GM21723 (cell line): Measurements from ENCODE around the gene CHAF1A.

Experiments used
- ATAC-seq: cut with Tn5 transposase; IDR thresholded peaks from one replicate; pipeline ENCODE4 v1.9.1; 2021; ENCODE audit warnings: mild to moderate bottlenecking, moderate library complexity; ENCODE audit not compliant: unreplicated experiment

The CHAF1A gene

DNA sequence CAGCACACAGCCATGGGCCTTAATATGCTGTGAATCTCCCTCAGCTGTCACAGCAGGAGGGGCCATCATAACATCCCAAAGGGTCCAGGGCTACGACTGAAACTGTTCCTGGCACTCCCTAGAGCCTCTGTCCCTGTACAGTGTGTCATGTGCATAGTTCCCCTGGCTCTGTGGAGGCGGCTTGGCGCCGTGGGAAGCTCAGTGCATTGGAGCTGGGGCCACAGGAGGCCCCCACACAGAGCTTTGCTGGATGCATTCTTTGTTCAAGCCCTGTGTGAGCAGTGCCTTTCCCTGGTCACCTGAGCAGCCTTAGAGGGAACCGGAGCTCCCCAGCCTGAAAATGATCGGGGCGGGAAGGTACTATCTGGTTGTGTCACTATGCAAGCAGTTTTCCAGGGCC, 33.8 kb downstream of the CHAF1A start:
- no peak for ATAC-seq

DNA sequence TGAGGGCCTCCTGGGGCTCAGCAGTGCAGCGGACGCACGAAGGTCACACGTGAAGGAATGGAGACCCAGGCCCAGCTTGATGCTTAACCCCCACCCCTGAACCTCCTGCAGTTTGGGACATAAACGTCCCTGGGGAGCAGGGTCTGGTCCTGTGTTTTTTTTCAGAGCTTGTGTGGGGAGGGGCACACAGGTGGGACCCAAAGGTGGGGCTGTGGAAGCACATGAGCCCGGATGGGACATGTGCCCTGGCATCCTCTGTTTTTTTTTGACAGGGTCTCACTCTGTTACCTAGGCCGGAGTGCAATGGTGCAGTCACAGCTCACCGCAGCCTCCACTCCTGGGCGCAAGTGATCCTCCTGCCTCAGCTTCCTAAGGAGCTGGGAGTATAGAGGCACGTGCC, 34.7 kb downstream of the CHAF1A start:
- no peak for ATAC-seq

- no peak for ATAC-seq
Observed at GRCh38 chr19:4439243-4439642, 36.8 kb downstream of the CHAF1A start.

DNA sequence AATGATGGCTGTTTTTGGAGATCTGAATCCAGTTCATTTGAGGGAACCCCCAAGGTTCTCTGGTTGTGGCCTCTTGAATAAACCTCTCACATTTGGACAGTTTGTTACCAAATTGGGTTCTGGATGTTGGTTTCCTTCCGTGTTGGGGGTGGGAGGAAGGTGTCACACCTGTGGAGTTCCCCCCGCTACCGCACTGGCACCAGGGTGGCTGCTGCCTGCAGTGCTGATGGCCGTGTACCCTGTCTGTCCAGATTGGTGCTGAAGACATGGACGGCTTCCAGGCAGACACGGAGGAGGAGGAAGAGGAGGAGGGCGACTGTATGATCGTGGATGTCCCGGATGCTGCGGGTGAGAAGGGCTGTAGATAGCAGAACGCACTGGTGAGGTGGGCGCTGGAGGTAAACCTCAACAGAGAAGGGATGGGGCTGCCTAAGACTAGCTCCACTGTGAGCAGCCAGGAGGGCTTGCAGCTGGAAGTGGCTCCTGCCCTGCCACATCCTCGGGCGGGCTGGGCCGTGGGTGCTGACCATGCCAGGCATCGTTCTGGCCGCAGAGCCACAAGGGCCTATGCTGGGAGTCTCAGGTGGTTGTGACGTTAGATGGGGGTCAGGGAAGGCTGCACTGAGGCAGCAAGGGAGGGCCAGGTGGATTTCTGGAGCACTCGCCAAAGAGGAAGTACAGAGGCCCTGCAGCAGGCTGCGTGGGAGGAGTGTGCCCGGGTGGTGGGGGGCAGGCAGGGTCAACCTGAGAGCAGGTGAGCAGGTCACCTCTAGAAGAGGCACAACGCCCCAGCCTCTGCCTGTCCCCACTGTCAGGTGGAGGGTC, 39.8 kb downstream of the CHAF1A start:
- ATAC-seq: no peak

GRCh38 chr19:4442819-4443146, 40.3 kb downstream of the CHAF1A start:
- ATAC-seq: no peak

GRCh38 chr19:4443188-4443587, 40.7 kb downstream of the CHAF1A start:
- no peak for ATAC-seq

DNA sequence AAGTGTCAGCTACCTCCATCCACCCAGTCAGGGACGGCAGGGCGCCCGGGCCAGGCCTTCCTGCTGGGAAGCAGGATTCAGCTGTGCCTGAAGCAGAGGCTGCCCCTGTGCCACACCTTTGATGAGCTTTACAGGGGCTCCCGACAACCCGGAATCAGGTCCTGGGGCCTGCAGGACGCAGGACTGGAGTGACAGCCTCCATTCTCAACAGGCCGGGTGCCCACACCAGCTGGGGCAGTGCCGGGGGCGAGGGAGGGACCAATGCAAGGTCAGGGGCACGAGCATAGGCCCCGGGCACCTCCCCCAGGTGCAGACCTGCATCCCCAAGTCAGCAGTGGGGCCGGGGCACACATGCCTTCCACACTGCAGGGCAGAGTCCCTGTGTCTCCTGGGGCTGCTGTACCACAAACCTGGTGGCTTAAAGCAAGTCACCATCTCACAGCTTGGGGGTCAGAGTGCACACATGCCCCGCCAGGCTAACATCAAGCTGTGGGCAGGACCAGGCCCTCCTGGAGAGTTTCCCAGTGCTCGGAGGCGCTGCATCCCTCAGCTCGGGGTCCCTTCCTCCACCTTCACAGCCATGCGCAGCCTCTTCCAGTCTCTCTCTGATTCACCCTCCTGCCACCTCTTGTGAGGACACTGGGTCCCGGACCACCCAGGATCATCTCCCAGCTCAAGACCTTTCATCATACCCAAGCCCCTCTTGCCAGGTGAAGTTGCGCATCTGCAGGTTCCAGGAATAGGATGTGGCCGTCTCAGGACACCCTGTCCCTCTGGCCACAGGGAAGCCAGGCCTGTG, 41.7 kb downstream of the CHAF1A start:
- no peak for ATAC-seq

DNA sequence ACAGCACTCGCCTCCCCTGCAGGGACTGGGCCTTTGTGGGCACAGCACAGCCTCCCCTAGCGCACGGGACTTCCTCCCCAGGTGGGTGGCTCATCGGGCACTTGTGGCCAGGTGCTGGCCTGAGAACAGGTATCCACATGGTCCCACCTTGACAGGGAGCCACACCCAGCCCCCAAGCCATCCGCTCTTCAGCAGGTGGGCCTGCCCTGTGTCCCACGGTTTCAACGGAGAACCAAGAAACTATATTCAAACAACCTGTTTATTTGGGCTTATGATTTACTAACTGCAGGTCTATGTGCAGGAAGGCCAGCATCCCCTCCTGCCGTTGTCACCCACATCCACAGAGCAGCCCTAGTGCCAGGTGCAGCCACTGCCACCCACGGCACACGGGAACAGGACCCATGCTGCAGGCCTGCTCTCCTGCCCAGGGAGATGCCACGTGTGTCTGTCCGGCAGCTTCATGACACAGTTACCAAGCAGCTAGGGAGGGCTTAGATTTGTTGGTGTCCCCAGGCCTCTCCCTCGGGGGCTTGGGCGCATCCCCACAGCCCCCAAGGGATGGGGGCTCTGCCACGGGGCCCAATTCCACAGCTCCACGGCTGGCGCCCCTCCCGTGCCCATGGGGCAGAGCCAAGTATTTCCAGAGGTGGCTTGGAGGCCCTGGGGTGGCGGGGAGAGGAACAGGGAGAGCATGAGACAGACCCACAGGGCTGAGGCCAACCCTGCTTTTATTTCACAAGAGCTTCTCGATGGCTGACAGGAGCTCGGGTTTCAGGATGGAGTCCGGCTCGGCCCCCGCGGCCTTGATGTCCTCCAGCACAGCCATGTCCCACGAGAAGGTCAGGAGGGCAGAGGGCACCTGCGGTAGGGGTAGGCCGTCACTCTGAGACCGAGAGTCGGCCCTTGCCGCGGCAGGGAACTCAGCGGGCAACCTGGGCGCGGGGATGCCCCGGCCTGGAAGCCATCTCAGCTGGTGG, 42.6 kb downstream of the CHAF1A start:
- no peak for ATAC-seq

DNA sequence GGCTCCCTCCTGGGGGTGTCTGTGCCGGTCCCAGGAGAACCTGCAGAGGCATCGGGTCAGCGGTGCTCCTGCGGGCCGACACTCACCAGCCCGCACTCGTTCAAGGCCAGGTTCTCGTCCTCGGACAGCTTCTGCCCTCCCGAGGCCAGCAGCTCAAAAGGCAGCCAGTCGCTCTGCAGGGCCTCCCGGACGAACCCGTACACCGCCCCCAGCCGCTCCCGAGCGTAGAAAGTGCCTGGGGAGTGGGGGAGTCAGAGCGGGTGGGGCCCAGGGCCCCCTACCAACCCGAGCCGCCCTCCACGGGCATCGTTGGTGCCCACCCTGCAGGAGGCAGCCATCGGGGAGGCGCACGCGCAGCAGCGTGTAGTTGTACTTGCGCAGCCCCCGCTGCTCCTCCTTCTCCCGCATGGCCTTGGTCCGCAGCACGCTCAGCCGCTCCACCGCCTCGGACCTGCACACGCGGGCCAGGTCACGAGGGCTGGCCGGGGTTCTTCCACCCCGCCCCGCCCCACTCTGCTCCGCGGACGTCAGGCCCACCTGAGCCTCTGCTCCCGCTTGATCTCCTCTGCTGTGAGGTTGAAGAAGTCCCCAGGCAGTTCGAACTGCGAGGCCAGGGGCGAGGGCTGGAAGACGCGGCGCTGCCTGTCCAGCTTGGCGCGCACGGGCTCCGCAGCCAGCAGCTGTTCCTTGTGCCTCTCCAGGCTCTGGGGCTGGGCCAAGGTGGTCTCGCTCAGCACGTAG, 43.7 kb downstream of the CHAF1A start:
- ATAC-seq: no peak

GRCh38 chr19:4446704-4447200, 44.3 kb downstream of the CHAF1A start:
- ATAC-seq: no peak

DNA sequence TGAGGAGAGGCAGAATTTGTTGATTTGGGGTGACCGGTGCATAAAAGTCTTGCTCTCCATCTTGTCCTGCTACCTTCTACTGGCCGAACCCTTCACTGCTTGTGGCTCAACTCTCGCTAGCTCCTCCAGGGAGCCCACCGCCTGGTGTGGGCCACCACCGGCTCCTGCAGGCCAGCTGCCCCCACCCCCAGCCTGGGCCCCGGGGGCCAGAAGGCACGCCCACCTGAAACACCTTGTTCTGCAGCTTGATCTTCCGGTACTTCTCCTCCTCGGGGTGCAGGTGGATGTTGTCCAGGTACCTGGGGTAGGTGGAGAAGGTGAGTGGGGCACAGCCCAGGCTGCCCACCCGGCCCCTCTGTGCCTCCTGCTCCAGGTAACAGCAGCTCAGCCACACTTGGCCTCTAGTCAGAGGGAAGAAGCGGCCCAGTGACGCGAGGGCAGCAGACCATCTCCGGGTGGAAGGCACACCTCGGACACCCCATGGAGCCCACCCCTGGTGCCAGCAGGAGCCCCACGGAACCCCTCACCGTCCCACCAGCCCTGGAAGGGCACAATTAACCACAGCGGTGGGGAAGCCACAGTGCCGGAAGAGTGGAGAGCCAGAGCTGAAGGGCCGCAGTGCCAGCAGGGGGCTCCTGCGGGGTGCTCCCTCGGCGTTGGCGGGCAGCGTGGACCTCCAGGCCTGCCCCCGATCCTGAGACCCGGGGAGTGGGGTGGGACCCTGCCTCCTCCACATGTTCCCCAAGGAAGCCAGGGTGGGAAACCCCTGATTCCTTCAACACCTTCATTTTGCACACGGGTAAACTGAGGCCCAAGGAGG, 45.1 kb downstream of the CHAF1A start:
- no peak for ATAC-seq

- no peak for ATAC-seq
Observed at GRCh38 chr19:4448147-4448985, 45.9 kb downstream of the CHAF1A start.

GRCh38 chr19:4449022-4449638, 46.7 kb downstream of the CHAF1A start:
- no peak for ATAC-seq

GRCh38 chr19:4449639-4450028, 47.2 kb downstream of the CHAF1A start:
- ATAC-seq: no peak

GRCh38 chr19:4452230-4452990, 50.0 kb downstream of the CHAF1A start:
- no peak for ATAC-seq

DNA sequence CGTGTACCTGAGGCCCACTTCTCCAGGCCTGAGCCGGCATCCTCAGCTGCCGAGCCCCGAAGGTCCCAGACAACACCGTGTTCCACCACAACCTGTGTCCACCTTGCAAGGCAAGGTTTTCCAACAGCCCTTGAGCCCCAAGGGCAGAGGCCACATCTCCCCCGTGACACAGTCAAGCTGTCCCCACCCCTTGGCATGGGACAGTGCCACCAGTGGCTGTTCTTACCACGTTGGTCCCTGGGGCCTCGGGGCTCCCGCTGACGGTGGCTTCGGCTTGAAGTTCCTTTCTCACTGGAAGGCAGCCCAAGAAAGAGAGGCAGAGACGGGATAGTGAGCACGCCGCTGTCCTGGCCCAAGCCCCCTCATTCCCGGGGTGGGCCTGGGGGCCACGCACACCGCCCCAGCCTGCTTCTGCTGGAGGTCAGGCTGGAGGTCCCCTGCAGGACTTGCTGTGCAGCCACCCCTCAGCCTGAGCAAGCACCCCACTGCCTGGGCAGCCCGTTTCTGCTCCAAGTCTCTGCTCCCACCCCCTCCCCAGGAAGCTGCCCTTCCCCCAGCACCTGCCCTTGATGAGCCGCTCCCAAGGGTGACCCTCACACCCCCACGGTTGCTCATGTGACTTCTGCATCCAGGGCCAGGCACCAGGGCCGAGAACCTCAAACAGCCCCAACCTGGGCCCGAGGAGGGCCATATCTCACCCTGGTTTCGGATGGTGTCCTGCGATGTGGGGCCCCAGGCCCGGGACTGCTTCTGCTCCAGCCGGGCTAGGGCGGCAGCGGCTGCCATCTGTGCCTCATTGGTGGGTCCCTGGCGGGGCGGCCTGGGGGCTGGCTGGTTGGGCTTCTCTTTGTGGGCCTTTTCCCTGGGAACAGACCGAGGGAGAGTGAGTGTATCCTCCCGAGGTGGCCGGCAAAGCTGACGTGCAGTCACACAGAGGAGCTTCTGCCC, 51.1 kb downstream of the CHAF1A start:
- ATAC-seq: no peak
